Neutrophil (primary cell): ENCODE data around the gene CACNA2D3.

Experiments
- H3K27ac ChIP-seq: fragments of 200-600 bp; sonication (generic); 2 replicates; pipeline ENCODE4 v1.5.1; 2016; ENCODE audit warnings: mild to moderate bottlenecking, moderate library complexity
- H3K27me3 ChIP-seq: fragments of 200-600 bp; sonication (generic); 2 replicates; pipeline ENCODE4 v1.6.0; 2016; ENCODE audit warnings: mild to moderate bottlenecking
- H3K36me3 ChIP-seq: fragments of 200-600 bp; sonication (generic); 2 replicates; pipeline ENCODE4 v1.5.1; 2017
- H3K4me1 ChIP-seq, 2 experiments: fragments of 200-600 bp in 1 of 2; sonication (generic) in 1 of 2; 1 replicate in 1 of 2; 2 replicates in 1 of 2; pipeline versions ENCODE4 v1.5.1 to v1.6.1; 2013 to 2016; ENCODE audit warnings: low read depth in 1 of 2, low read length in 1 of 2, mild to moderate bottlenecking in 1 of 2, moderate library complexity in 1 of 2; ENCODE audit not compliant: control insufficient read depth in 1 of 2, insufficient read depth in 1 of 2
- H3K4me3 ChIP-seq, 2 experiments: fragments of 200-600 bp in 1 of 2; sonication (generic) in 1 of 2; 1 replicate in 1 of 2; 2 replicates in 1 of 2; pipeline ENCODE4 v1.5.1; 2013 to 2016; ENCODE audit warnings: low read depth in 1 of 2, low read length in 1 of 2, mild to moderate bottlenecking in 1 of 2, moderate library complexity in 1 of 2
- H3K9me3 ChIP-seq: fragments of 200-600 bp; sonication (generic); 2 replicates; pipeline ENCODE4 v1.5.1; 2016
- TF ChIP-seq, protein P1 (sequence below): fragments of 200-600 bp; sonication (generic); IDR thresholded peaks from 2 replicates; pipeline ENCODE4 v1.5.1; 2016; ENCODE audit warnings: antibody characterized with exemption

CACNA2D3 gene

DNA sequence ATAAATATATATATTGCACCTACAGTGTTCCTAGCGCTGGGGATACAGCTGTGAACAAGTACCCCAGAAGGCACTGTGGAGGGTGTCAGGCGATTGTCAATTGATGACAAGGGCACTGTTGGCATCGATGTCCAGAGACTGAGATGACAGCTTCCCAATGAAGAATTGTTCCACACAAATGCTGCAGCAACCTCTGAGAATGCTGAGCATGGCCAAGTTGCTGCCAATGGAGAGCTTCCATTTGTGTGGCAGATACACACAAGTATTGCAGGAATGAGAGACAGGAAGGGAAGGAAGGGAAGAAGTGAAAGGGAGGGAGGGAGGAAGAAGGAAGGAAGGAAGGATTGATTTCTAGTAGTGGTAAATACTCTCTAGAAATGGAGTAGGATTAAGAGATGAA is 783.6 kb downstream of the CACNA2D3 start:
- H3K4me3 ChIP-seq, result no peak overlapping the region
- no peak overlapping the region for H3K27ac ChIP-seq
- H3K4me1 ChIP-seq, result no peaks in the 10 kb centered on the region
- H3K9me3 ChIP-seq, result no peaks in the 10 kb centered on the region
- H3K27me3 ChIP-seq, result no peaks in the 10 kb centered on the region
- no peaks in the 10 kb centered on the region for H3K36me3 ChIP-seq
- TF ChIP-seq, protein P1, sequence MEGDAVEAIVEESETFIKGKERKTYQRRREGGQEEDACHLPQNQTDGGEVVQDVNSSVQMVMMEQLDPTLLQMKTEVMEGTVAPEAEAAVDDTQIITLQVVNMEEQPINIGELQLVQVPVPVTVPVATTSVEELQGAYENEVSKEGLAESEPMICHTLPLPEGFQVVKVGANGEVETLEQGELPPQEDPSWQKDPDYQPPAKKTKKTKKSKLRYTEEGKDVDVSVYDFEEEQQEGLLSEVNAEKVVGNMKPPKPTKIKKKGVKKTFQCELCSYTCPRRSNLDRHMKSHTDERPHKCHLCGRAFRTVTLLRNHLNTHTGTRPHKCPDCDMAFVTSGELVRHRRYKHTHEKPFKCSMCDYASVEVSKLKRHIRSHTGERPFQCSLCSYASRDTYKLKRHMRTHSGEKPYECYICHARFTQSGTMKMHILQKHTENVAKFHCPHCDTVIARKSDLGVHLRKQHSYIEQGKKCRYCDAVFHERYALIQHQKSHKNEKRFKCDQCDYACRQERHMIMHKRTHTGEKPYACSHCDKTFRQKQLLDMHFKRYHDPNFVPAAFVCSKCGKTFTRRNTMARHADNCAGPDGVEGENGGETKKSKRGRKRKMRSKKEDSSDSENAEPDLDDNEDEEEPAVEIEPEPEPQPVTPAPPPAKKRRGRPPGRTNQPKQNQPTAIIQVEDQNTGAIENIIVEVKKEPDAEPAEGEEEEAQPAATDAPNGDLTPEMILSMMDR, result no peak

DNA sequence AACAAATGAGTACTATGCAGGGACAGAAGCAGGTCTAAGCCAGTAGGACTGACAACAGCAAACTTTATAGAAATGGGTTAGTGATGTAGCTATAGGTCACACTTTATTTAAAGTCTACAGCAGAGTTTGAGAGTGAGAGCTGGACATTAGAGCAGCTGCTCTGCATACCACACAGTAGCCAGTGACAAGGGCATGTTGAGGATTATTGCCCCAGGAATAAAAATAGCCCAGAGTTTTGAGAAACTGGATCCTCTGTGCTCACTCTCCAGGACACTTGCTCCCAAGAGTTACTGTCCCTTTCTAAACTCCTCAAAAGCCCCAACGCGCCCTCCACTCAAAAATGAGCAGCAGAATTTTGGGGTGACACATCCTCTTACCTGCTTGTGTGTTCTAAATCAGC is 784.4 kb downstream of the CACNA2D3 start:
- Histone ChIP-seq H3K9me3 (no peaks in the 10 kb centered on the region), H3K4me1 (no peaks in the 10 kb centered on the region), H3K36me3 (no peaks in the 10 kb centered on the region), H3K27ac (no peak overlapping the region), H3K27me3 (no peaks in the 10 kb centered on the region), H3K4me3 (no peak overlapping the region)
- TF ChIP-seq, protein P1, result no peak

DNA sequence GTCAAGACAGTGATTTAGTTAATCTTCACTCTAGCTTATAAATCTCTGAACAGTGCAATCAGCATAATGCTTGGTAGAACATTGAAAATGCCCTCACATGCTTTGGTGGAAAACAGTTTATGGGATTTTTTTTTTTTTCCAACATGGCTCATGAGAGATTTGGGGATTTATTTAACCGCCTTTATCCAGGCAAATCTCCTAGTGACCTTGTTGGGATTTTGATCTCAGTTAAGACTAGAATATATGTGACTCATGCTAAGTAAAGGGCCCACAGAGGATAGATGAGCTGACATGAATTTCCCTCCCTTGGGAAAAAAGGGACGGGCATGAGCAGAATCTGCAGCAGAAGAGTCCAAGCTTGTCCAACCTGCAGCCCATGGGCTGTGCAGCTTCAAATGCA is 786.8 kb downstream of the CACNA2D3 start:
- Histone ChIP-seq H3K27me3 (no peaks in the 10 kb centered on the region), H3K4me1 (no peaks in the 10 kb centered on the region), H3K9me3 (no peaks in the 10 kb centered on the region), H3K27ac (no peak overlapping the region), H3K4me3 (no peak overlapping the region), H3K36me3 (no peaks in the 10 kb centered on the region)
- TF ChIP-seq, protein P1, result no peak

DNA sequence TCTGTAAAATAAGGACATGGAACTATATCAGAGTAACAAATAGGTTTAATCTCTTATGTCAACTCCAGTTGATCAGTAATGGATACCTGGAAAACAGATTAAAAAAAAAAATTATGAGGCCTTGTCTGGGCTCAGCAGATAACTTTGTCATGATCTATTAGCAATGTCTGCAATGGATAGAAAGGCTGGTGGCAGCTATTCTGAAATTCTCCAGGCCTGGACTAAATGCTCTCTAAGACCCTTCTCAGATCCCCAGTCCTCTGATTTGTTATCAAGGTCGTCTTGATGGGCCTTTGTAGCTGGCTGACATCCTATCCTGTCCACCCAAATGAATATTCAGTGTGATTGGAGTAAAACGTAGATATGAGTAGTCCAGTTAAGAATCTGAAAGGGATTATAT is 791.8 kb downstream of the CACNA2D3 start:
- H3K9me3 ChIP-seq, result no peaks in the 10 kb centered on the region
- no peaks in the 10 kb centered on the region for H3K4me1 ChIP-seq
- TF ChIP-seq, protein P1, result no peak
- H3K36me3 ChIP-seq, result no peaks in the 10 kb centered on the region
- no peak overlapping the region for H3K27ac ChIP-seq
- no peaks in the 10 kb centered on the region for H3K27me3 ChIP-seq
- H3K4me3 ChIP-seq, result no peak overlapping the region

DNA sequence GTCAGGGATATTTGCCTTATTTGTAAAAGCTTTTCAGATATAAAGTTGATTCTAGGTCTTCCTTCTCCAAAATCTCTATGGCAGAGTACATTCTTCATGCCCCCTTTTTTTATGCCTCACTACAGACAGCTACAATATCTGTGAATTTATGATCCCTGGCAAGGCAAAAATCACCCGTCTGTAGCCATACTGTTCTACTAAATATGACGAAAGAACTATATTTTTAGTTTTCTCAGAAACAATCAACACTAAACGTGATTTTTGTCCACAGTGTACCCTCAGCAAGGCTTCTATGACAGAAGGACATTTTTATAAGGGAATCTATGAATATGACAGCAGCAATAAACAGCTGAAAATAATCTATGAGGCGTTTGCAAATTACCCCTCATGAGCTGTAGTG is 792.8 kb downstream of the CACNA2D3 start:
- no peaks in the 10 kb centered on the region for H3K9me3 ChIP-seq
- no peaks in the 10 kb centered on the region for H3K36me3 ChIP-seq
- no peak overlapping the region for H3K4me3 ChIP-seq
- H3K4me1 ChIP-seq, result no peaks in the 10 kb centered on the region
- no peak overlapping the region for H3K27ac ChIP-seq
- TF ChIP-seq, protein P1, result no peak
- H3K27me3 ChIP-seq, result no peaks in the 10 kb centered on the region

DNA sequence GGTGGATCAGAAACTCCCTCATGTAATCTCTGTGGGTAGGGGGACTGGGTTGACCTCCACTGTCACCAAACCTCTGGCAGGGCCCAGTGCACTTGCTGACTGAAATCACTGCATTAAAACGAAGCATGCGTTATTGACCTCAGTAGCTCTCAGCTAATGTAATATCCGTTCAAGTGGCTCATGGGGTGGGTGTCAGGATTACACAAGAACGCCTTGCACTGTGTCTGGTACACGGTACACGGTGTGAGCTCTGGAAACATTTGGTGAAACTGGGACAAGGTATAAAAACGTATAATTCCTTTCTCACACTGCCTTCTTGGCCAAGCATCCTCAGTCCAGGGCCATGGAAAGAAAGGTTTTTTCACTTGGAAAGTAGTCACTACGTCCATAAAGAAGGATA is 793.6 kb downstream of the CACNA2D3 start:
- TF ChIP-seq, protein P1, result no peak
- Histone ChIP-seq H3K27me3 (no peaks in the 10 kb centered on the region), H3K27ac (no peak overlapping the region)

More for the DNA sequence above, 793.6 kb downstream of the CACNA2D3 start:
- no peak overlapping the region for H3K4me3 ChIP-seq
- no peaks in the 10 kb centered on the region for H3K36me3 ChIP-seq
- H3K9me3 ChIP-seq, result no peaks in the 10 kb centered on the region
- no peaks in the 10 kb centered on the region for H3K4me1 ChIP-seq
